ENCODE results near the gene UNC5C. TPM values are rescaled to one million over a fixed set of nuclear protein-coding genes. Genes with fewer than 3 reads are reported as not detected.

UNC5C gene
- total RNA-seq, 1 donor from 2014 or later, result 2.1 TPM

DNA sequence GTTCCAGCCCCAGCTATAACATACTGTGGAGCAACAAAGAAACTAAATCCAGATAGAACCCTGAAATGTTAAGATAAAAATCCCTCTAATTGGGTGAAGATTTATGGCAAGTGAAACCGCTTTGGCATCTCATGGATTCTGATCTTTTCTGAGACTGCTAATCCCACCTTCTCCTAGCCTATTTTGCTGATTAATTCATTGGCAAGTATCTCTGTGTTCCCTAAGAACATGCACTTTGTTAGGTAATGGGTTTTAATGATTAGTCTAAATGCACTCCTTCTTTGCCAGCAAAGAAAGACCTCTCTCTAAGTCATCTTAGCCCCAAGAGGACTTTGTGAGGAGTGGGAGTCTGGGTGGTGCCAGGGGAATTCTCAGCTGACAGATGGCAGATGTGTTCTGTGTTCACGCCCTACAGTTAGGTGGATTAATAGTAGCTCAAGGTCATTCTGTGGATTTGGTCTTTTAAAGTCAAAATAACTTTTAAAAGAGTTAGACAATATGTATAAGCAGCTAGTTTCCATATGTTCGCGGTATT lies 171.3 kb downstream of the UNC5C start:
- ATAC-seq (no peak), DNase-seq (ENCODE audit: missing footprints) (no peak)
- intact Hi-C loops (cut with DNase I), result no loop called here

GRCh38 chr4:95371476-95372224 lies 177.1 kb downstream of the UNC5C start:
- ATAC-seq (no peak), DNase-seq (ENCODE audit: missing footprints) (no peak)
- intact Hi-C loops (cut with DNase I), result no loop called here

GRCh38 chr4:95367824-95368223 lies 180.9 kb downstream of the UNC5C start:
- intact Hi-C loops (cut with DNase I), result no loop called here
- DNase-seq (ENCODE audit: missing footprints) (no peak), ATAC-seq (no peak)

- ATAC-seq, result no peak
- intact Hi-C loops (cut with DNase I), result no loop called here
- DNase-seq (ENCODE audit: missing footprints), result no peak
Measured at GRCh38 chr4:95363966-95364365, 184.8 kb downstream of the UNC5C start.

DNA sequence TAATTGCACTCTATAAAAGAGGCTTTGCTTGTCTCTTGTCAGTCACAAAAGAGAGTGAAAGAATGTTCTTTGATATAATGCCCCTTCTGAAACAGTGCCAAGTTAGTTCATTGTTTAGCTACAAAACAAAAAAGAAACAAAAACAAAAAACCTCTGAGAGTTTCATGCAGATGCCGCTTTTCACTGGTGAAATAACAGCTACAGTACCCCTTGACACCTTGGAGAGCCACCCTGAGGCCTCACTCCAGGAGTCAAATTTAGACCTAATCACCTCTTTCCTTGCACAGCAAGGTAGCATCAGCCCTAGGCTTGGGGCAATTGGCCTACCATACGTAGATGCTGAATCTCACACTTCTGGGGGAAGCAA lies 185.2 kb downstream of the UNC5C start:
- intact Hi-C loops (cut with DNase I), result no loop called here
- ATAC-seq (no peak), DNase-seq (ENCODE audit: missing footprints) (no peak)

DNA sequence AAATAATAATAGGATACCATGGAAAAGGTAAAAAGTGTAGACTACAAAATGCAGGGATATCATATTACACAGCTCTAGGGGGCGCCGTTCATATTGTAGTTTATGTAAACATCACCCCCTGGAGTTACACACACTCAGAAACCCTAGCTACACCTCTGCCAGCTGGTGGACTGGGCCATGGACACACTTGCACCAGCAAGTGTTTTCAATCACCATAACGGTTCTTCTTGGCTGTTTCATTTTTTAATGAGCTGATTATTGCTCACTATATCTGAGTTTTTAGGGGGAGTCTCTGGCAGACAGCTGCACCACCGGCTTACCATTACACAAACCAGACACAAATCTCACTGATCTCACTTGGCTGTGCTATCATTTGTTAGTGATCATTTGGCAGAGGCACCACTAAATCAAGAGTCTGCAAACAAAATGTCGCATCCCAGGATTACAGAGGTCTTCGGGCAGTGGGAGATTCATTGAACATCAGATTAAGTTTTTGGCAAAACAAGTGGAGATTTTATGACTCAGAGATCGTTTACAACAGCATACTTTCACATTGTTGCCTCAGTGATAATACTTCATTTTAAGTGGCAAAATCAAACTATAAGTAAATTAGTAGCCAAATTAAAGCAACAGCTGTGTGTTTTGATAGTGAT lies 185.7 kb downstream of the UNC5C start:
- no peak for DNase-seq (ENCODE audit: missing footprints)
- peak; percentile 26 for ATAC-seq

DNA sequence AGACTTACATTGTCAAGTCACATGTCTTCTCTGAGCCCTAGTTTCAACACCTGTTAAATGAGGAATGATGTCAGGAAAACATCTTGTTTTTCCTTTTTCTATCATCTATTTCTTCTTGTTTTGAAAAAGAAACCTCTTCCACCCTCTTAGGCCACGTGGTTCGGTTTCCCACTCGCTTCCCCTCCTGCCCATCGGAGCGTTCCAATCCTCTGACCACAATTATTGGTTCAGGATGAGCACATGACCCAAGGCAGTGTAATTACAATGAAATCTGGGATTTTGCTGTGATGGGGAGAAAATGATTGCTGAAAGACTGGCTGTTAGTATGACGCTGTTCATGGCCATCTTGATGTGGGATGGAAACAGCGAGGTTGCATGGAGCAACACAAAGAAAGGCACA lies 186.7 kb downstream of the UNC5C start:
- intact Hi-C loops (cut with DNase I), result no loop called here
- ATAC-seq (no peak), DNase-seq (ENCODE audit: missing footprints) (no peak)

More for the DNA sequence above, 185.7 kb downstream of the UNC5C start:
- intact Hi-C loops (cut with DNase I), result no loop called here

DNA sequence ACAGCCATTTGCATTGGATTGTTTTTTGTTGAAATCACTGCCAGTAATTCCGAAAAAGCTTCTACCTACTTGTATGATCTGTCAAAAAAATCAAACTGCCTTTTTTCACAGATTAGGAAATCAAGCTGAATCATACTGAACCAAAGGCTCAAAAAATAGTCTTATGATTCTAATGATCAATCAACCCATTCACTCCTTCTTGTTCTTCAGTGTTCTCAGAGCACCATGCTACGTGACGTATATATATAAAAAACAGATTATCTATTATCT lies 187.1 kb downstream of the UNC5C start:
- no peak for ATAC-seq
- no peak for DNase-seq (ENCODE audit: missing footprints)
- intact Hi-C loops (cut with DNase I), result no loop called here

- ATAC-seq, result no peak
- DNase-seq (ENCODE audit: missing footprints), result no peak
- intact Hi-C loops (cut with DNase I), result no loop called here
Measured at GRCh38 chr4:95360906-95361695, 187.7 kb downstream of the UNC5C start.

DNA sequence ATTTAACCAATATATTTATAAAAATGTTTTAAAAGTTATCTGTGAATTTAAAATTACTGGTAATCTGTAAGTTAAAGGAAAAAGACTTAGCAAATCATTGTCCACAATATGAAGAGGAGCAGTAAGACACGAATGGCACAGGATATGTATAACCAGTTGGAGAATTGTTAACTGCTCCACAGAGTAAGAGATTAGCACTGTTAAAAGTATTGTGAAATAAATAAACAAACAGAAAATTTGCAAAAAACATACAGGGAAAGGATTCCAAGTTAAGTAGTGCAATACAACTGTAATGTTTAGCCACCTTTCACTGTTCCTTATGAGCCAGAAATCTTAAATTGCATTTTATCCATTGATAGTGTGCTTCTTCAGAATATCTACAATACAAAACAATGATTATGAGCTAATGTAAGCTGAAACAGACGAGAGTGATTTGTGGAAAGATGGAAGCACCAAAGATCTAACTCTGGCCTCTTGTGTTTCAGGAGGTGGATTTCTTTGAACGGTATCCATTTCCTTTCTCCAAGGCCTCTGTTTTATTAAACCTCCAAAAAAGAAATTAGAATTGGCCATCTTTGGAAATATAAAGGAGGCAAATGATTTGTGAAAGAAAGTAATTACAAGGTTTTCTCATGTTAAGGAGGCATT lies 188.4 kb downstream of the UNC5C start:
- DNase-seq (ENCODE audit: missing footprints) (no peak), ATAC-seq (no peak)
- intact Hi-C loops (cut with DNase I), result no loop called here

GRCh38 chr4:95358421-95358820 lies 190.4 kb downstream of the UNC5C start:
- DNase-seq (ENCODE audit: missing footprints) (no peak), ATAC-seq (no peak)
- intact Hi-C loops (cut with DNase I), result no loop called here

DNA sequence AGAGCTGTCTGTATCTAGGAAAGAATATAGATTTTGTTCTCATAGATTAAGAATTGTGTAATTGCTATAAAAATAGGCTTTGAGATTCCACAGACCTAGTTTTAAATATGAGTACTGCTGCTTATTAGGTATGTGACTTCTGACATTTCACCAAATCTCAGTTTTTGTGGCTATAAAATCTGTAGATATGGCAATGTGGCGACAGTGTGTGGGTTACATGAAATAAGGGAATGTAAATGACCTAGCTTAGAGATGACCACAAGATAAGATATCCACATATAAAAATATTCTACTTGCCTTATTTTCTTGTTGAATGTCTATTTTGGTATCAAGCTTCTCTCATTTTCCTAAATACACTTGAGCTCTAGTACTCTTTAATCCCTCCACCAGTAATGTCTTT lies 193.8 kb downstream of the UNC5C start:
- no peak for ATAC-seq
- intact Hi-C loops (cut with DNase I), result no loop called here
- no peak for DNase-seq (ENCODE audit: missing footprints)

- intact Hi-C loops (cut with DNase I), result no loop called here
- DNase-seq (ENCODE audit: missing footprints), result no peak
- ATAC-seq, result no peak
Measured at GRCh38 chr4:95348418-95348817, 200.4 kb downstream of the UNC5C start.

DNA sequence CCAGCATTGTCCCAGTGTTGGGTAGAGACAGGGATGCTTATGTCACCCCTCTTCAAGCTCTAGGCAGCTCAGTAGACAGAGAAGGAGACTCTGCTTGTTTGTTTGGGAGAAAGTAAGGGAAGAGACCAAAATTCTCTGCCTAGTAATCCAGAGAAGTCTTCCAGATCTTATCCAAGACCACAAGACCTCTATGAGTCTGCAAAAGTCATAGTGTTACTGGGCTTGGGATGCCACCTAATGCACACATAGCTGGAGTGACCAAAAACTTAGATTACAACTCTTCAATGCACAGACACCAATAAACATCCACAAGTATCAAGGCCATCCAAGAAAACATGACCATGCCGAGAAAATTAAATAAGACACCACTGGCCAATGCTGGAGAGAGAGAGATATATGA lies 205.5 kb downstream of the UNC5C start:
- no peak for ATAC-seq
- intact Hi-C loops (cut with DNase I), result no loop called here

DNA sequence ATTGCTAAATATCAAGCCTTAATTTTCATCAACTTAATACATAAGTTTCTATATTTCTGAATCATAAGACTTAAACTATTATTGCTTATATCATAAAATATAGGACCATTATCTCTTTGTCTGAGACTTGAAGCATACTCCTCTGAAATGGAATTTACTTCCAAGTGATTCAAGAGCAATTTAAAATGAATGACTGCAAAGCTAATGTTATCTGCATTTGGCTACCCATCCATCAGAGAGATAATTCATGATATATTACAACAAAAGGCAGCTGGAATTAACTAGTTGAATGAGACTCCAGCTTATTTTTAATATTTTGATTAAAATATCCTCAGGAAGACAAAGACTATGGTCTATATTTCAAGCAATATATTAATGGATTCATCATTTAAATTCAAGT lies 208.6 kb downstream of the UNC5C start:
- DNase-seq (ENCODE audit: missing footprints), result no peak
- ATAC-seq, result no peak
- intact Hi-C loops (cut with DNase I), result no loop called here

More for the DNA sequence above, 205.5 kb downstream of the UNC5C start:
- DNase-seq (ENCODE audit: missing footprints), result no peak

- DNase-seq (ENCODE audit: missing footprints), result no peak
Measured at GRCh38 chr4:95325665-95326064, 223.1 kb downstream of the UNC5C start.

GRCh38 chr4:95319169-95319568 lies 229.6 kb downstream of the UNC5C start:
- peak; percentile 48 for ATAC-seq
- DNase-seq (ENCODE audit: missing footprints), result no peak
- intact Hi-C loops (cut with DNase I), result no loop called here

More at GRCh38 chr4:95325665-95326064, 223.1 kb downstream of the UNC5C start:
- ATAC-seq, result no peak
- intact Hi-C loops (cut with DNase I), result no loop called here

DNA sequence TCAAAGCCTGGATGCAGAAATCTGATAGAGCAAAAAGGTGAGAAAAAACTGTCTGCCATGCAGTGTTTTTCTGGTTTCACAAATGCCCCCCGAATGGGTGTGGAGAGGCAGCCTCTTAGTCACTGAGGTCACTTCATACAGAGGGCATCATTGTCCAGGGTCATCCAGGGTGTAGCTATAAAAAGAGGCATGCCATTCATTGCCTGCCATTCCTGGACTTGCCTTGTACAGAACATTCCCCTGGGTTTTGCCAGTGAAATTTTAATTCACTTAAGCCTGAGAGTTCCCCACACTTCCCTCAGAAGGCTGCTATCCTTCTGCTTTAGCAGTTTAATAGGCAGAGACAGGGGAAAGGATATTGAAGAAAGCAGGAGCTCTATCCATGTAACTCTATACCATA lies 230.3 kb downstream of the UNC5C start:
- ATAC-seq (peak; percentile 93), DNase-seq (ENCODE audit: missing footprints) (no peak)
- intact Hi-C loops (cut with DNase I), result no loop called here

GRCh38 chr4:95318044-95318443 lies 230.7 kb downstream of the UNC5C start:
- no peak for DNase-seq (ENCODE audit: missing footprints)
- ATAC-seq, result no peak
- intact Hi-C loops (cut with DNase I), result no loop called here

Measured in Right ventricle myocardium inferior (tissue), 1 donor.